Measurements from ENCODE around the gene GDPGP1.
"Not testable (repeated sequence)": the region's sequence is repeated elsewhere in the genome, so short reads cannot be mapped to it uniquely, and the experiment has no call there.

GDPGP1 gene

GRCh38 chr15:90261811-90262210 lies 27.8 kb downstream of the GDPGP1 start:
- no peak for DNase-seq (ENCODE audit: low spot score)

GRCh38 chr15:90262426-90262825 lies 28.4 kb downstream of the GDPGP1 start:
- DNase-seq (ENCODE audit: low spot score) = no peak

- no peak for DNase-seq (ENCODE audit: low spot score)
These were observed 30.7 kb downstream of the GDPGP1 start for GRCh38 chr15:90264671-90265070.

GRCh38 chr15:90265271-90266060 lies 31.5 kb downstream of the GDPGP1 start, which contains the start of gene NGRN:
Gene NGRN (plus strand): TSS chr15:90265672. CDS start chr15:90265713, 41 bp downstream.
- peak; percentile 88 for DNase-seq (ENCODE audit: low spot score)

- DNase-seq (ENCODE audit: low spot score) = peak; percentile 49
These were observed 32.0 kb downstream of the GDPGP1 start for GRCh38 chr15:90266061-90266431.

- peak; percentile 19 for DNase-seq (ENCODE audit: low spot score)
These were observed 32.5 kb downstream of the GDPGP1 start for GRCh38 chr15:90266485-90266884.

- DNase-seq (ENCODE audit: low spot score) = no peak
These were observed 34.4 kb downstream of the GDPGP1 start for GRCh38 chr15:90268415-90268814.

- no peak for DNase-seq (ENCODE audit: low spot score)
These were observed 36.6 kb downstream of the GDPGP1 start for GRCh38 chr15:90270502-90271150.

GRCh38 chr15:90271459-90272166 lies 37.6 kb downstream of the GDPGP1 start:
- DNase-seq (ENCODE audit: low spot score) = no peak

GRCh38 chr15:90278467-90278866 lies 44.5 kb downstream of the GDPGP1 start:
- not testable (repeated sequence) for DNase-seq (ENCODE audit: low spot score)

- not testable (repeated sequence) for DNase-seq (ENCODE audit: low spot score)
These were observed 46.7 kb downstream of the GDPGP1 start for GRCh38 chr15:90280743-90281142.

- not testable (repeated sequence) for DNase-seq (ENCODE audit: low spot score)
These were observed 47.6 kb downstream of the GDPGP1 start for GRCh38 chr15:90281637-90282036.

GRCh38 chr15:90286678-90287077 lies 52.7 kb downstream of the GDPGP1 start:
- peak; percentile 45 for DNase-seq (ENCODE audit: low spot score)

GRCh38 chr15:90287101-90287500 lies 53.1 kb downstream of the GDPGP1 start:
- no peak for DNase-seq (ENCODE audit: low spot score)

- no peak for DNase-seq (ENCODE audit: low spot score)
These were observed 53.9 kb downstream of the GDPGP1 start for GRCh38 chr15:90287946-90288345.

GRCh38 chr15:90291679-90292356 lies 57.8 kb downstream of the GDPGP1 start:
- peak; percentile 66 for DNase-seq (ENCODE audit: low spot score)

- peak; percentile 74 for DNase-seq (ENCODE audit: low spot score)
These were observed 59.2 kb downstream of the GDPGP1 start for GRCh38 chr15:90293040-90293810.

- DNase-seq (ENCODE audit: low spot score) = no peak
These were observed 60.1 kb downstream of the GDPGP1 start for GRCh38 chr15:90294159-90294558.

- no peak for DNase-seq (ENCODE audit: low spot score)
These were observed 60.7 kb downstream of the GDPGP1 start for GRCh38 chr15:90294601-90295269.

- no peak for DNase-seq (ENCODE audit: low spot score)
These were observed 61.2 kb downstream of the GDPGP1 start for GRCh38 chr15:90295270-90295648.
